OCI-LY1 (cell line): ENCODE data around the gene PSMB5.

Experiments
- H2AFZ ChIP-seq: fragments of 200-600 bp; sonication (generic), shearing (Covaris generic); 2 replicates; pipeline ENCODE4 v1.6.0; 2014; ENCODE audit warnings: antibody characterized with exemption, mild to moderate bottlenecking, low read length
- H3F3A ChIP-seq: fragments of 200-600 bp; sonication (generic), shearing (Covaris generic); 2 replicates; pipeline ENCODE4 v1.6.0; 2014; ENCODE audit warnings: mild to moderate bottlenecking, antibody characterized with exemption, low read length, moderate library complexity; ENCODE audit not compliant: insufficient read depth
- H3K27ac ChIP-seq: fragments of 200-600 bp; sonication (generic); 2 replicates; pipeline ENCODE4 v1.5.1; 2014; ENCODE audit warnings: low read length, mixed run types, mild to moderate bottlenecking, low read depth; ENCODE audit not compliant: poor library complexity, severe bottlenecking
- H3K27me3 ChIP-seq: fragments of 200-600 bp; sonication (generic); 2 replicates; pipeline ENCODE4 v1.6.0; 2014; ENCODE audit warnings: antibody characterized with exemption, mild to moderate bottlenecking, low read length, moderate library complexity; ENCODE audit not compliant: insufficient read depth
- H3K36me3 ChIP-seq: fragments of 200-600 bp; sonication (generic); 2 replicates; pipeline ENCODE4 v1.6.1; 2014; ENCODE audit warnings: mild to moderate bottlenecking, antibody characterized with exemption, low read length, moderate library complexity, mixed read lengths; ENCODE audit not compliant: insufficient read depth
- H3K4me1 ChIP-seq: fragments of 200-600 bp; sonication (generic); 2 replicates; pipeline ENCODE4 v1.5.1; 2014; ENCODE audit warnings: mild to moderate bottlenecking, low read length, moderate library complexity; ENCODE audit not compliant: insufficient read depth, severe bottlenecking
- H3K4me2 ChIP-seq: fragments of 200-600 bp; sonication (generic), shearing (Covaris generic); 2 replicates; pipeline ENCODE4 v1.6.1; 2014; ENCODE audit warnings: low read length
- H3K4me3 ChIP-seq: fragments of 200-600 bp; sonication (generic); 2 replicates; pipeline ENCODE4 v1.5.1; 2014; ENCODE audit warnings: low read length, low read depth, mild to moderate bottlenecking, mixed read lengths; ENCODE audit not compliant: poor library complexity, severe bottlenecking
- H3K79me2 ChIP-seq: fragments of 200-600 bp; shearing (Covaris generic); 2 replicates; pipeline ENCODE4 v1.6.1; 2016; ENCODE audit warnings: mixed run types, low read length, mixed read lengths; ENCODE audit not compliant: insufficient read depth
- H3K9ac ChIP-seq: fragments of 200-600 bp; sonication (generic), shearing (Covaris generic); 2 replicates; pipeline ENCODE4 v1.6.1; 2014; ENCODE audit warnings: mild to moderate bottlenecking, low read length, mixed read lengths
- H3K9me2 ChIP-seq: fragments of 200-600 bp; sonication (generic), shearing (Covaris generic); 2 replicates; pipeline ENCODE4 v1.6.1; 2014; ENCODE audit warnings: low read depth, mild to moderate bottlenecking, low read length, mixed read lengths
- H3K9me3 ChIP-seq: fragments of 200-600 bp; shearing (Covaris generic); 2 replicates; pipeline ENCODE4 v1.6.1; 2014; ENCODE audit warnings: low read length, mixed read lengths
- H4K20me1 ChIP-seq: fragments of 200-600 bp; sonication (generic), shearing (Covaris generic); 2 replicates; pipeline ENCODE4 v1.6.0; 2016; ENCODE audit warnings: mild to moderate bottlenecking, low read length; ENCODE audit not compliant: insufficient read depth
- CTCF ChIP-seq: fragments of 200-600 bp; sonication (generic), shearing (Covaris generic); IDR thresholded peaks from 2 replicates; pipeline ENCODE4 v1.5.1; 2017; ENCODE audit warnings: mild to moderate bottlenecking, antibody characterized with exemption, low read length, moderate library complexity, mixed read lengths
- EZH2 ChIP-seq: fragments of 200-600 bp; sonication (generic), shearing (Covaris generic); IDR thresholded peaks from 2 replicates; pipeline ENCODE4 v1.8.0; 2017; ENCODE audit warnings: borderline replicate concordance, mixed run types, mild to moderate bottlenecking, antibody characterized with exemption, low read length, moderate library complexity, mixed read lengths

PSMB5 gene

GRCh38 chr14:23066368-23066767 is 31.7 kb upstream of the PSMB5 start:
- peaks cover 11% of the 10 kb centered on the region for H3K79me2 ChIP-seq
- TF ChIP-seq CTCF = no peak
- TF ChIP-seq EZH2 = no peak
- no peak overlapping the region for H3K4me3 ChIP-seq
- H4K20me1 ChIP-seq = no peaks in the 10 kb centered on the region
- no peak overlapping the region for H2AFZ ChIP-seq
- H3K36me3 ChIP-seq = peaks cover 76% of the 10 kb centered on the region
- H3K9me2 ChIP-seq = no peaks in the 10 kb centered on the region
- H3F3A ChIP-seq = no peaks in the 10 kb centered on the region
- H3K4me1 ChIP-seq = peaks cover 25% of the 10 kb centered on the region
- H3K27ac ChIP-seq = no peak overlapping the region
- no peak overlapping the region for H3K9ac ChIP-seq
- H3K9me3 ChIP-seq = no peaks in the 10 kb centered on the region
- H3K27me3 ChIP-seq = no peaks in the 10 kb centered on the region
- H3K4me2 ChIP-seq = no peak overlapping the region

GRCh38 chr14:23063601-23064000 is 28.9 kb upstream of the PSMB5 start:
- Histone ChIP-seq H3K27ac (no peak overlapping the region), H3K9me3 (no peaks in the 10 kb centered on the region), H3K36me3 (peaks cover 94% of the 10 kb centered on the region), H3K4me3 (no peak overlapping the region), H3K79me2 (no peaks in the 10 kb centered on the region), H2AFZ (no peak overlapping the region), H3K9ac (no peak overlapping the region), H3K27me3 (no peaks in the 10 kb centered on the region), H4K20me1 (no peaks in the 10 kb centered on the region), H3K9me2 (no peaks in the 10 kb centered on the region), H3K4me2 (no peak overlapping the region), H3K4me1 (peaks cover 3% of the 10 kb centered on the region), H3F3A (no peaks in the 10 kb centered on the region)
- TF ChIP-seq EZH2 = no peak
- TF ChIP-seq CTCF = no peak

GRCh38 chr14:23062002-23062401 is 27.3 kb upstream of the PSMB5 start:
- Histone ChIP-seq H3K27ac (no peak overlapping the region), H4K20me1 (no peaks in the 10 kb centered on the region), H3K27me3 (no peaks in the 10 kb centered on the region), H3K9me3 (no peaks in the 10 kb centered on the region), H3K4me2 (no peak overlapping the region), H3K36me3 (peaks cover 83% of the 10 kb centered on the region), H3F3A (no peaks in the 10 kb centered on the region), H2AFZ (no peak overlapping the region), H3K4me3 (no peak overlapping the region), H3K79me2 (no peaks in the 10 kb centered on the region), H3K4me1 (peaks cover 10% of the 10 kb centered on the region), H3K9ac (no peak overlapping the region), H3K9me2 (no peaks in the 10 kb centered on the region)
- TF ChIP-seq CTCF (no peak), EZH2 (no peak)
